ENCODE measurements around the gene JAKMIP1.

Gene JAKMIP1

DNA sequence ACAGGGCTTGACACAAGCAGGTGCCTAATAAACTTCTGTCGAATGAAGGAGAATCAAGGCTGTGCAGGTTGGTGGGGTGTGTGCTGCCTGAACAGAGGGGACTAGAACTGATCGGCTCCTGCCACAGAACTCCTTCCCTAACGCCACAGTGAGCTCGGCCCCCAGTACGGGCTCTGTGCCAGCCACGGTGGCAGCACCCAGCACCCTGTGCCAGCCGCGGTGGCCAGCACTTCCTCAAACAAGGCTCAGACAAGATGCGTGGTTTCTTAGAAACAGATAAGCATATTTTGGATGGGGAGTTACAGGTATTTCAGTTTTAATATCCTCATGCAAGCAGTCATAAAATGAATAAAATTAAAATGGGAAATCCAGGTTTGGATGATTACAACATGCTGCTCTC, 156.1 kb downstream of the JAKMIP1 start:
- Histone ChIP-seq H3K9ac (ENCODE audit: low read depth, low read length, poor library complexity, severe bottlenecking) (no peak overlapping the region), H3F3A (ENCODE audit: low read depth) (no peaks in the 10 kb centered on the region), H3K27me3 (ENCODE audit: insufficient read depth, low read length, poor library complexity, severe bottlenecking) (no peaks in the 10 kb centered on the region), H3K36me3 (ENCODE audit: insufficient read depth, low read length) (no peaks in the 10 kb centered on the region), H3K79me2 (ENCODE audit: insufficient read depth, low read length) (no peaks in the 10 kb centered on the region), H3K9me2 (replicated peaks; ENCODE audit: low read depth, low read length) (no peaks in the 10 kb centered on the region), H2AFZ (ENCODE audit: low read length) (no peak overlapping the region), H3K9me3 (ENCODE audit: insufficient read depth, low read depth, low read length) (no peaks in the 10 kb centered on the region), H3K4me2 (ENCODE audit: low read depth, low read length, poor library complexity, severe bottlenecking) (no peak overlapping the region), H3K4me1 (ENCODE audit: insufficient read depth, low read length, poor library complexity, severe bottlenecking) (no peaks in the 10 kb centered on the region), H4K20me1 (ENCODE audit: insufficient read depth, low read length, poor library complexity, severe bottlenecking) (no peaks in the 10 kb centered on the region), H3K4me3 (ENCODE audit: low read length, poor library complexity, severe bottlenecking) (no peak overlapping the region)
- no peak for TF ChIP-seq EZH2phosphoT487 (IDR thresholded peaks at IDR 0.05; ENCODE audit: borderline replicate concordance)
- TF ChIP-seq, protein P1, sequence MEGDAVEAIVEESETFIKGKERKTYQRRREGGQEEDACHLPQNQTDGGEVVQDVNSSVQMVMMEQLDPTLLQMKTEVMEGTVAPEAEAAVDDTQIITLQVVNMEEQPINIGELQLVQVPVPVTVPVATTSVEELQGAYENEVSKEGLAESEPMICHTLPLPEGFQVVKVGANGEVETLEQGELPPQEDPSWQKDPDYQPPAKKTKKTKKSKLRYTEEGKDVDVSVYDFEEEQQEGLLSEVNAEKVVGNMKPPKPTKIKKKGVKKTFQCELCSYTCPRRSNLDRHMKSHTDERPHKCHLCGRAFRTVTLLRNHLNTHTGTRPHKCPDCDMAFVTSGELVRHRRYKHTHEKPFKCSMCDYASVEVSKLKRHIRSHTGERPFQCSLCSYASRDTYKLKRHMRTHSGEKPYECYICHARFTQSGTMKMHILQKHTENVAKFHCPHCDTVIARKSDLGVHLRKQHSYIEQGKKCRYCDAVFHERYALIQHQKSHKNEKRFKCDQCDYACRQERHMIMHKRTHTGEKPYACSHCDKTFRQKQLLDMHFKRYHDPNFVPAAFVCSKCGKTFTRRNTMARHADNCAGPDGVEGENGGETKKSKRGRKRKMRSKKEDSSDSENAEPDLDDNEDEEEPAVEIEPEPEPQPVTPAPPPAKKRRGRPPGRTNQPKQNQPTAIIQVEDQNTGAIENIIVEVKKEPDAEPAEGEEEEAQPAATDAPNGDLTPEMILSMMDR (conservative IDR thresholded peaks at IDR 0.05; ENCODE audit: low read length), result no peak

DNA sequence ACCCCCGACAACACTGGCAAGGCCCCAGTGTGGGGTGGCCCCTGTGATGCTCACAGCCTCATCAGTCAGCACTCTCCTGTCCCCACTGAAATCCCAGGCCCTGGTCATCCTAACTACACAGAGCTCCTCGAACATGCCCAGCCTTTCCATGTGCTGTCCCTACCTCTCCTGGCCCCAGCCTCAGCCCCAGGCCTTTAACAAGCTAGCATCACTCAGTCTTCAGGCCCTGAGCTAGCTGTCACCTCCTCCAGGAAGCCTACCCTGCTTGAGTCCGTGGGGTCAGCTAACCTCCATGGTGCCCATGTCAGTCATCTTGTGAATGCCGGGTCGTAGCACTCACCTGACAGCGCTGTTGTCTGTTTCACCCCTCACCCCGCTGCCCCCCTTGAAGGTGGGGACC, 156.5 kb downstream of the JAKMIP1 start:
- no peak overlapping the region for H3K4me2 ChIP-seq (ENCODE audit: low read depth, low read length, poor library complexity, severe bottlenecking)
- no peaks in the 10 kb centered on the region for H3K36me3 ChIP-seq (ENCODE audit: insufficient read depth, low read length)
- H3K27me3 ChIP-seq (ENCODE audit: insufficient read depth, low read length, poor library complexity, severe bottlenecking), result no peaks in the 10 kb centered on the region
- H3K9ac ChIP-seq (ENCODE audit: low read depth, low read length, poor library complexity, severe bottlenecking), result no peak overlapping the region
- no peak overlapping the region for H2AFZ ChIP-seq (ENCODE audit: low read length)
- no peaks in the 10 kb centered on the region for H3K79me2 ChIP-seq (ENCODE audit: insufficient read depth, low read length)
- H3K4me3 ChIP-seq (ENCODE audit: low read length, poor library complexity, severe bottlenecking), result no peak overlapping the region
- no peaks in the 10 kb centered on the region for H4K20me1 ChIP-seq (ENCODE audit: insufficient read depth, low read length, poor library complexity, severe bottlenecking)
- no peak for TF ChIP-seq EZH2phosphoT487 (IDR thresholded peaks at IDR 0.05; ENCODE audit: borderline replicate concordance)
- no peaks in the 10 kb centered on the region for H3K4me1 ChIP-seq (ENCODE audit: insufficient read depth, low read length, poor library complexity, severe bottlenecking)
- H3K9me2 ChIP-seq (replicated peaks; ENCODE audit: low read depth, low read length), result no peaks in the 10 kb centered on the region
- no peaks in the 10 kb centered on the region for H3K9me3 ChIP-seq (ENCODE audit: insufficient read depth, low read depth, low read length)
- H3F3A ChIP-seq (ENCODE audit: low read depth), result no peaks in the 10 kb centered on the region

- no peak for TF ChIP-seq EZH2phosphoT487 (IDR thresholded peaks at IDR 0.05; ENCODE audit: borderline replicate concordance)
- TF ChIP-seq, protein P1 (conservative IDR thresholded peaks at IDR 0.05; ENCODE audit: low read length), result no peak
- H3K4me3 ChIP-seq (ENCODE audit: low read length, poor library complexity, severe bottlenecking), result no peak overlapping the region
- H3K9me2 ChIP-seq (replicated peaks; ENCODE audit: low read depth, low read length), result no peaks in the 10 kb centered on the region
- H3K79me2 ChIP-seq (ENCODE audit: insufficient read depth, low read length), result no peaks in the 10 kb centered on the region
- H3K36me3 ChIP-seq (ENCODE audit: insufficient read depth, low read length), result no peaks in the 10 kb centered on the region
- H3K4me1 ChIP-seq (ENCODE audit: insufficient read depth, low read length, poor library complexity, severe bottlenecking), result no peaks in the 10 kb centered on the region
- H4K20me1 ChIP-seq (ENCODE audit: insufficient read depth, low read length, poor library complexity, severe bottlenecking), result no peaks in the 10 kb centered on the region
- H3K4me2 ChIP-seq (ENCODE audit: low read depth, low read length, poor library complexity, severe bottlenecking), result no peak overlapping the region
- H3F3A ChIP-seq (ENCODE audit: low read depth), result no peaks in the 10 kb centered on the region
- H3K27me3 ChIP-seq (ENCODE audit: insufficient read depth, low read length, poor library complexity, severe bottlenecking), result no peaks in the 10 kb centered on the region
- no peak overlapping the region for H3K9ac ChIP-seq (ENCODE audit: low read depth, low read length, poor library complexity, severe bottlenecking)
- H2AFZ ChIP-seq (ENCODE audit: low read length), result no peak overlapping the region
- H3K9me3 ChIP-seq (ENCODE audit: insufficient read depth, low read depth, low read length), result no peaks in the 10 kb centered on the region
Measured at GRCh38 chr4:6043188-6043587, 157.2 kb downstream of the JAKMIP1 start.

GRCh38 chr4:6042293-6043063, 157.9 kb downstream of the JAKMIP1 start:
- no peaks in the 10 kb centered on the region for H3K4me1 ChIP-seq (ENCODE audit: insufficient read depth, low read length, poor library complexity, severe bottlenecking)
- H3K9ac ChIP-seq (ENCODE audit: low read depth, low read length, poor library complexity, severe bottlenecking), result no peak overlapping the region
- no peaks in the 10 kb centered on the region for H3K9me2 ChIP-seq (replicated peaks; ENCODE audit: low read depth, low read length)
- TF ChIP-seq EZH2phosphoT487 (IDR thresholded peaks at IDR 0.05; ENCODE audit: borderline replicate concordance), result no peak
- TF ChIP-seq, protein P1 (conservative IDR thresholded peaks at IDR 0.05; ENCODE audit: low read length), result no peak
- H3K79me2 ChIP-seq (ENCODE audit: insufficient read depth, low read length), result no peaks in the 10 kb centered on the region
- H3K36me3 ChIP-seq (ENCODE audit: insufficient read depth, low read length), result no peaks in the 10 kb centered on the region
- no peak overlapping the region for H2AFZ ChIP-seq (ENCODE audit: low read length)
- no peak overlapping the region for H3K4me2 ChIP-seq (ENCODE audit: low read depth, low read length, poor library complexity, severe bottlenecking)
- H3K27me3 ChIP-seq (ENCODE audit: insufficient read depth, low read length, poor library complexity, severe bottlenecking), result no peaks in the 10 kb centered on the region
- no peaks in the 10 kb centered on the region for H3F3A ChIP-seq (ENCODE audit: low read depth)
- H3K9me3 ChIP-seq (ENCODE audit: insufficient read depth, low read depth, low read length), result no peaks in the 10 kb centered on the region
- no peak overlapping the region for H3K4me3 ChIP-seq (ENCODE audit: low read length, poor library complexity, severe bottlenecking)
- H4K20me1 ChIP-seq (ENCODE audit: insufficient read depth, low read length, poor library complexity, severe bottlenecking), result no peaks in the 10 kb centered on the region

All from Loucy (cell line).